ENCODE measurements around the gene ANAPC13.

ANAPC13 gene

DNA sequence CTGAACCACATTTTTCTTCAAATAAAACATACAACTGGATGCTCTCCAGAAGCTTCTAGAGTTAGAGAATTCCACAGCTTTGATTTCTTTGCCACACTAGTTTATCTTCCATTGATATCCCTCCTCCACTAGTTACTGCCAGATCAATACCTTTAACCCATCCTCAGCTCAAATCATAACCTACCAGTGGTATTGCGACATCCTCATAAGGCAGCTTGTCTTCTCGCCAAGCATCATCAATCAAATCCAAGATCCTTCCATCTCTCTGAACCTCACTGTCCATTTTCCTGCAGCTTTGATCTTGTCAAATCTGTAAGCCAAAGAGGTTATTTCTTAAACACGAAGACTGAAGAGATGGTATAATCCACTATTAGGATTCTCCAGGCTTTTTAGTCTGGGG is 3.2 kb downstream of the ANAPC13 start:
- Histone ChIP-seq H3K27ac (ENCODE audit: low read depth, low read length, severe bottlenecking) (peak overlapping the region; percentile 13), H3K9me3 (ENCODE audit: control insufficient read depth, low read length) (no peaks in the 10 kb centered on the region), H3K4me3 (ENCODE audit: extremely low read depth, insufficient read depth, low read length, poor library complexity, severe bottlenecking) (no peak overlapping the region), H3K4me1 (ENCODE audit: control insufficient read depth, insufficient read depth, low read length, poor library complexity, severe bottlenecking) (peaks cover 36% of the 10 kb centered on the region), H3K36me3 (ENCODE audit: control insufficient read depth, insufficient read depth, low read length) (peaks cover 48% of the 10 kb centered on the region)
- 98 to 100% methylated on average over 2 to 3 of the region's 3 CpGs for WGBS, 2 experiments (ENCODE audit: insufficient coverage in 2 of 2)

DNA sequence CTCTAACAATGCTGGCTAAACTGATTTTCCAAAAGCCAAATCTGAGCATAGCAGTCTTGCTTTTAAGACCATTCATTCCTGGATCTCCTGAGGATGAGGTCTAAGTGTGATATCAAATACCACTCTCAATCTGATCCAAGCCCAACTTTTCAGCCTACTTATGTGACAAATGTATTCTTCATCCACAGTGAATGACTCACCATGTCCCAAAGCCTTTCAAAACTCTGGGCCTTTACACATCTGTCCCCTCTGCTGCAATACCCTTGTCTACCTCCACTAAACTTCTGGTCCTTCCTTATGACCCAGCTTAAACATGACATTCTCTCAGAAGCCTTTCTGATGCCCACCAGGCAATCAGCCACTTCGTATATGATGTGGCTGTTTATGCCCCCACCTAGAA is 4.6 kb downstream of the ANAPC13 start:
- Histone ChIP-seq H3K27ac (ENCODE audit: low read depth, low read length, severe bottlenecking) (no peak overlapping the region), H3K4me3 (ENCODE audit: extremely low read depth, insufficient read depth, low read length, poor library complexity, severe bottlenecking) (no peak overlapping the region), H3K9me3 (ENCODE audit: control insufficient read depth, low read length) (no peaks in the 10 kb centered on the region), H3K4me1 (ENCODE audit: control insufficient read depth, insufficient read depth, low read length, poor library complexity, severe bottlenecking) (peaks cover 42% of the 10 kb centered on the region), H3K36me3 (ENCODE audit: control insufficient read depth, insufficient read depth, low read length) (peaks cover 59% of the 10 kb centered on the region)
- no CpG with 5 or more reads among the region's 1 CpG for WGBS, 2 experiments (ENCODE audit: insufficient coverage in 2 of 2)

DNA sequence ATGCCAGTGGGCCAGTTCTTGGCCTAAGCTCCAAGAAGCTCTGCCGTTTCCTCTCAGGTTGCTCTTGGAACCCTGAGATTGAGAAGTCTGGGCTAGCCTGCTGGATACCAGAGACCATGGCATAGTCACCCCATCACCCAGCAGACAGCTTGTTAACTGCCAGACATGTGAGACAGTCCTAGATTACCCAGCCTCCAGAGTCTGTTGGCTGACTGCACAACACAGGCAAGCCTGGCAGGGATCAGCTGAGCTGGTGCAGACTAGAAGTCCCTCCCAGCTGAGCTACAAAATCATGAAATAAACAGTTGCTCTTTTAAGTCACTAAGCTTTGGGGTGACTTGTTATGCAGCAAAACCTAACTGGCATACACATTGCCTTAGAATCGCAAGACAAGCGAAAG is 5.2 kb downstream of the ANAPC13 start:
- peaks cover 59% of the 10 kb centered on the region for H3K36me3 ChIP-seq (ENCODE audit: control insufficient read depth, insufficient read depth, low read length)
- H3K9me3 ChIP-seq (ENCODE audit: control insufficient read depth, low read length): no peaks in the 10 kb centered on the region
- no peak overlapping the region for H3K4me3 ChIP-seq (ENCODE audit: extremely low read depth, insufficient read depth, low read length, poor library complexity, severe bottlenecking)
- no peak overlapping the region for H3K27ac ChIP-seq (ENCODE audit: low read depth, low read length, severe bottlenecking)
- WGBS, 2 experiments (ENCODE audit: insufficient coverage in 2 of 2): 93 to 97% methylated on average over 3 of the region's 3 CpGs
- peaks cover 42% of the 10 kb centered on the region for H3K4me1 ChIP-seq (ENCODE audit: control insufficient read depth, insufficient read depth, low read length, poor library complexity, severe bottlenecking)

DNA sequence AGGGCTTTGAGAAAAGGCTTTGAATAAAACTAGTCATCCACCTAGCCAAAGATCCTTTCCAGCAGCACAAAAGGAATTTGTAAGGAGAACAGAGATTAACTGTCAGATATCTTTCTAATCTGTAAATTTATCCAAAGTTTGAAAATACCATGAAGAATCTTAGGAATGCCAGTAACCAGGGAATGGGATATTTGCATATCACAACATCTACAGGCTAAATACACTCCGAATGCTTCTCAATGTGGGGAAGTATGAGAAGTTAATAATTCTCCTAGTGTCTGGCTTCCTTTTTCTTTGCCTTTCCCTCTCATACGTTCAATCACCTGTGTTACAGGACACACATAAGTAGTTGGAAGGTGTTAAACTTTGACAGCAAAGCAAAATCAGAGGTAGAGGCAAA is 7.8 kb downstream of the ANAPC13 start:
- WGBS, 2 experiments (ENCODE audit: insufficient coverage in 2 of 2): no CpG with 5 or more reads among the region's 2 CpGs
- Histone ChIP-seq H3K9me3 (ENCODE audit: control insufficient read depth, low read length) (no peaks in the 10 kb centered on the region), H3K36me3 (ENCODE audit: control insufficient read depth, insufficient read depth, low read length) (peaks cover 56% of the 10 kb centered on the region), H3K4me1 (ENCODE audit: control insufficient read depth, insufficient read depth, low read length, poor library complexity, severe bottlenecking) (peaks cover 28% of the 10 kb centered on the region), H3K27ac (ENCODE audit: low read depth, low read length, severe bottlenecking) (peak overlapping the region; percentile 50), H3K4me3 (ENCODE audit: extremely low read depth, insufficient read depth, low read length, poor library complexity, severe bottlenecking) (no peak overlapping the region)

DNA sequence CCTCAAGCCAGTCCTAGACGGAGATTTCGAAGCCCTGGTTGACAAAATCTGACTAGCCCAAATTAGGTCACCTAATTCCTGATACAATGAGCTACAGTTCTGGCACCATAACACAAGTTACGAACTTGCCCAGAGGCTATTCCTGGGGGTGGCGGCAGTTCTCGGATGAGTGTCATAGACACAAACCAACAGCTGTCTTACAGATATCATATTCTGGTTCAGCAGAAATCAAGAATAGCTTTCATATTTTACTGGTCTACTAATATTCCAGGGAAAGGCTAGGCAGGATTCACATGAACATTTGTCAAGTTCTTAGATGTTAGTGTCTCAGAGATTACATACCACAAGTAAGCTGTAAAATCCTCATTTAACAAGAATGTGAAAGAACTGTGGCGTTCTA is 8.8 kb downstream of the ANAPC13 start:
- H3K4me3 ChIP-seq (ENCODE audit: extremely low read depth, insufficient read depth, low read length, poor library complexity, severe bottlenecking): no peak overlapping the region
- H3K4me1 ChIP-seq (ENCODE audit: control insufficient read depth, insufficient read depth, low read length, poor library complexity, severe bottlenecking): peaks cover 24% of the 10 kb centered on the region
- no peak overlapping the region for H3K27ac ChIP-seq (ENCODE audit: low read depth, low read length, severe bottlenecking)
- 96% methylated on average over 5 of the region's 6 CpGs for WGBS, 2 experiments (ENCODE audit: insufficient coverage in 2 of 2)
- peaks cover 47% of the 10 kb centered on the region for H3K36me3 ChIP-seq (ENCODE audit: control insufficient read depth, insufficient read depth, low read length)
- no peaks in the 10 kb centered on the region for H3K9me3 ChIP-seq (ENCODE audit: control insufficient read depth, low read length)

DNA sequence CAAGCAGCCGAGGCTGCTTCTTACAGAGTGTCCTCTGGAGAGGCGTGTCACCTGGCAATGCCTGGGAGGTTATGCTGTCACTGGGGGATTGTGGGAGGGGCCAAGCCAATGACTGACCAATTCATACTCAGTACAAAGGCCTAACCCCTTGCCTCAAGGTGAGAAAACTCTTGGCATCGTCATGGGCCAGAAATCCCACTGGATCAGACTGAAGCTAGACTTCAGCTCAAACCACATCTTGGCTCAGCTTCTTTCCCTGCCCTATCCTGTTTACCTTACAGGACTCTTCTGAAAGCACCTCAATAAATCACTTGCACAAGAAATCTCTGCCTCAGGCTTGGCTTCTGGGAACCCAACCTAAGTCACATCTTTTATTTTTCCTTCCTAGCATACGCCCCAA is 9.5 kb downstream of the ANAPC13 start:
- Histone ChIP-seq H3K27ac (ENCODE audit: low read depth, low read length, severe bottlenecking) (no peak overlapping the region), H3K4me3 (ENCODE audit: extremely low read depth, insufficient read depth, low read length, poor library complexity, severe bottlenecking) (no peak overlapping the region), H3K4me1 (ENCODE audit: control insufficient read depth, insufficient read depth, low read length, poor library complexity, severe bottlenecking) (peaks cover 31% of the 10 kb centered on the region), H3K9me3 (ENCODE audit: control insufficient read depth, low read length) (no peaks in the 10 kb centered on the region), H3K36me3 (ENCODE audit: control insufficient read depth, insufficient read depth, low read length) (peaks cover 40% of the 10 kb centered on the region)
- WGBS, 2 experiments (ENCODE audit: insufficient coverage in 2 of 2): 68 to 100% methylated on average over 1 to 2 of the region's 4 CpGs

DNA sequence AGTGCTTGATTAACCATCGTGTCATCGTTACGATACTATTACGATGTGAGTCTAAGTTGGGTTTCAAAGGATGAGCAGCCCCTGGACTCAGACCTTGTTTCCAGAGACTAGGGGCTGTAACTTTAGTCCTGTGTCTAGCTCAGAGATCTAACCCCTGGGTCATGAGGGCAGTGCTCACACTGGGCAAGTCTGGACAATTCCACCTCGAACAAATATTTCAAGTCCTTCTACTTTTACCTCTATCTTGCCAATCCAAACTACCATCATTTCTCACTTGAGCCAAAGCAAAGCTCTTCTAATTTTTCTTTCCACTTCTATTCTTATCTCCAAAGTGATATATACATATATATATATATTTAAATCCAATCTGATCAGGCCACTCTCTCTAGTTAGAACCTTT is 10.8 kb downstream of the ANAPC13 start:
- WGBS, 2 experiments (ENCODE audit: insufficient coverage in 2 of 2): 92 to 93% methylated on average over 5 of the region's 5 CpGs
- no peak overlapping the region for H3K4me3 ChIP-seq (ENCODE audit: extremely low read depth, insufficient read depth, low read length, poor library complexity, severe bottlenecking)
- no peak overlapping the region for H3K27ac ChIP-seq (ENCODE audit: low read depth, low read length, severe bottlenecking)
- no peaks in the 10 kb centered on the region for H3K9me3 ChIP-seq (ENCODE audit: control insufficient read depth, low read length)
- peaks cover 28% of the 10 kb centered on the region for H3K36me3 ChIP-seq (ENCODE audit: control insufficient read depth, insufficient read depth, low read length)
- peaks cover 33% of the 10 kb centered on the region for H3K4me1 ChIP-seq (ENCODE audit: control insufficient read depth, insufficient read depth, low read length, poor library complexity, severe bottlenecking)

DNA sequence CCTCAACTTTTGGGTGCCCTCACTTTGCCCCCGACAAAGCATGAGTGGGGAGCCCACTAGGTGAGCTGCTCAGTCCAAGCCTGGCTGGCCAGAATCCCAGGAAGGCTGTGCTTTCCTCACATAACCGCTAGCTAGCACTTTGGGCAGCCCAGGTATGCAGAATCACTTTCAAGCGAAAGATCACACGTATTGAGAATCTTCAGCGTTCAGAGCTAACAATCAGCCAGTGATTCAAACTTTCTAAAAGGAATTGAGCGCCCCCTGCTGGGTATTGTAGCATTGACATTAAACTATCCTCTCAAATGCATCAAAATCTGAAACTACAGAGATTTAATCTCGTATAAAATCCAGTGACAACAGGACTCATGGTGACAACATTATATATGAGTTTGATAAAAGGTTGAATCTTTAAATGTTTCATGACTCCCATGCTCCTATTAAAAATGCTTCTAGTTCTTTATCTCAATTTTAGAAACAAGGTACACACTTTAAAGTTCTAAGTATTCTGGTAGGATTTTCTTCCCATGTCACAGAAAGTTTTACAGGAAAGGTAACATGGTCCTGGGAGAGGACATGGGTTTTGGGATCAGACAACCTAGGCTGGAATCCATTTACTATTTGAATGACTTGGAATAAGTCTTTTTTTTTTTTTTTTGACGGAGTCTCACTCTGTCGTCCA is 11.8 kb downstream of the ANAPC13 start:
- Histone ChIP-seq H3K9me3 (ENCODE audit: control insufficient read depth, low read length) (no peaks in the 10 kb centered on the region), H3K4me1 (ENCODE audit: control insufficient read depth, insufficient read depth, low read length, poor library complexity, severe bottlenecking) (peaks cover 33% of the 10 kb centered on the region), H3K36me3 (ENCODE audit: control insufficient read depth, insufficient read depth, low read length) (peaks cover 24% of the 10 kb centered on the region), H3K4me3 (ENCODE audit: extremely low read depth, insufficient read depth, low read length, poor library complexity, severe bottlenecking) (no peak overlapping the region), H3K27ac (ENCODE audit: low read depth, low read length, severe bottlenecking) (no peak overlapping the region)
- WGBS, 2 experiments (ENCODE audit: insufficient coverage in 2 of 2): 31 to 36% methylated on average over 6 to 7 of the region's 9 CpGs

DNA sequence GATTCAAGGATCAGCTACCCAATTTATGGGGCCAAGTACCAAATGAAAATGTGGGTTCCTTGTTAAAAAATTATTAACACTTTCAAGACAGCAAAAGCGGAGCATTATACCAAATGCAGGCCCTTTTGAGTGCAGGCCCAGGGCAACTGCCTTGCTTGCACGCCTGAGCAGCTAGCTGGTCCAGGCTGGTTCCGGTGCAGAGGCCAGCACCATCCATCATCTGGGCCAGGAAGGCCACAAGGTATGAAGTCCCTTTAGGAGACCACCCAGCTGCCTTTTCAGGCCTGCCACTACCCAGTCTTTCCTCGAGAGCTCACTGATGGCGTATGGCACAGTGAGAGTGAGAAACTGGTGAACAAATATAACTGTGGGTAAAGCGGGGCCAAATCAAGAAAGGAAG is 13.0 kb downstream of the ANAPC13 start:
- Histone ChIP-seq H3K9me3 (ENCODE audit: control insufficient read depth, low read length) (no peaks in the 10 kb centered on the region), H3K36me3 (ENCODE audit: control insufficient read depth, insufficient read depth, low read length) (peaks cover 13% of the 10 kb centered on the region), H3K27ac (ENCODE audit: low read depth, low read length, severe bottlenecking) (no peak overlapping the region), H3K4me1 (ENCODE audit: control insufficient read depth, insufficient read depth, low read length, poor library complexity, severe bottlenecking) (peaks cover 27% of the 10 kb centered on the region), H3K4me3 (ENCODE audit: extremely low read depth, insufficient read depth, low read length, poor library complexity, severe bottlenecking) (no peak overlapping the region)
- WGBS, 2 experiments (ENCODE audit: insufficient coverage in 2 of 2): 93 to 98% methylated on average over 3 to 5 of the region's 6 CpGs

DNA sequence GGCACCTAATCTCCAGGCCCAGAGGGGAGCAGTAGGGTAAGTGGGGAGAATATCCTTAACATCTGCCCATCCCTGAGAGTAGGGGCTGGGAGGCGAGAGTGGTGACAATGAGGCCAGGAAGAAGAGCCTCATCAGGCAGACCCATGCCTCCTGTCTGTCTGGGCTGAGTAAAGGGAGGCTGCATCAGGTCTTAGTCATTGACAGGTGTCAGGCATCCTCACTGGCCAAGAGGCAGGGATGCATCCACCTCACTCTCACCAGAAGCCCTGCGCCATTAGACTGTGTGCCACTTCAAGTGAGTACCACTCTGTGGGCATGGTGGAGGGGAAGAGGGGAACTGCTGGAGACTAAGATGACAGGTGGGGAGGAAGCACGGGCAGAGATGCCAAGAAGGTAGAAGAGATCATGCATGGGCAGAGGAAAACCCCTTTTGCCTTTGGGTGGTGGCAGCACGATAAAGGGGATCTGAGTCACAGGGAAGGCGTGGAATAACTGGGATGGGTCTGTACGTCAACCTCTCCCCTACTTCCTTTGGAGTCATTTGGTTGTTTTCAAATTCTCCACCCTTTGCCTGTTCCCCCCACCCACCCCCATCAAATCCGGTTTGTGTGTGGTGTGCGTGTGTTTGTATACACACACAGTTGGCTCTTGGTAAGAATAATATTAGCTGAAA is 14.1 kb downstream of the ANAPC13 start:
- H3K4me3 ChIP-seq (ENCODE audit: extremely low read depth, insufficient read depth, low read length, poor library complexity, severe bottlenecking): no peak overlapping the region
- H3K36me3 ChIP-seq (ENCODE audit: control insufficient read depth, insufficient read depth, low read length): peaks cover under 1% of the 10 kb centered on the region
- no peak overlapping the region for H3K27ac ChIP-seq (ENCODE audit: low read depth, low read length, severe bottlenecking)
- 81 to 87% methylated on average over 2 to 4 of the region's 8 CpGs for WGBS, 2 experiments (ENCODE audit: insufficient coverage in 2 of 2)
- peaks cover 15% of the 10 kb centered on the region for H3K4me1 ChIP-seq (ENCODE audit: control insufficient read depth, insufficient read depth, low read length, poor library complexity, severe bottlenecking)
- no peaks in the 10 kb centered on the region for H3K9me3 ChIP-seq (ENCODE audit: control insufficient read depth, low read length)

DNA sequence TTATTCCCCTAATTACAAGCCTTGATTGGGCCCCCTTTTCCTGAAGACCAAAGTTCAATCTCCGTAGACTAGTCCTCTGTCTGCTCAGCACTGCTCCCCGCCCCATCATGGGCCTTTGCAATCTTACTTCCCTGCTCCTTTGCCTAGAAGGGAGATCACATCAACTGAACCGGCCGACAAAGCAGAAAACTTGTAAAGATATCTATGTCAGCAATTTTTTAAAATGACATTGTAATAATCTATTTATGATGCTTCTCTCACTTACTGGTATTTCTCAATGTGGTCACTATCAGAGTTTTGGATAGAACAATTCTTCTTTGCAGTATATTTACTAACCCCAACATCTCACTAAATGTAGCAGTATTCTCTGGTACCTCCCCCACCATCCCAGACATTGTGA is 17.3 kb downstream of the ANAPC13 start:
- 95% methylated on average over 2 of the region's 4 CpGs; no CpG with 5 or more reads in 1 of the 2 experiments for WGBS, 2 experiments (ENCODE audit: insufficient coverage in 2 of 2)
- H3K4me1 ChIP-seq (ENCODE audit: control insufficient read depth, insufficient read depth, low read length, poor library complexity, severe bottlenecking): peaks cover 21% of the 10 kb centered on the region
- H3K27ac ChIP-seq (ENCODE audit: low read depth, low read length, severe bottlenecking): no peak overlapping the region
- H3K36me3 ChIP-seq (ENCODE audit: control insufficient read depth, insufficient read depth, low read length): no peaks in the 10 kb centered on the region
- H3K9me3 ChIP-seq (ENCODE audit: control insufficient read depth, low read length): no peaks in the 10 kb centered on the region
- no peak overlapping the region for H3K4me3 ChIP-seq (ENCODE audit: extremely low read depth, insufficient read depth, low read length, poor library complexity, severe bottlenecking)

Measured in mesodermal cell (in vitro differentiated cells).